ENCODE results near the gene SLITRK5. TPM values are rescaled to one million over a fixed set of nuclear protein-coding genes. Genes with fewer than 3 reads are reported as not detected.

Gene SLITRK5
- total and polyA plus RNA-seq, 5 donors from 2014 or later: 0.02 TPM; not detected in 4

GRCh38 chr13:87678372-87678752, 7.2 kb downstream of the SLITRK5 start:
- ATAC-seq (ENCODE audit: low read depth in 2 of 2) (no peak), DNase-seq (no peak)
- Histone ChIP-seq H3K9me3 (ENCODE audit: control insufficient read depth in 2 of 2, low read length in 2 of 2) (peaks cover 5 to 6% of the 10 kb centered on the region in 2 experiments), H3K36me3 (ENCODE audit: control insufficient read depth, insufficient read depth, low read length) (no peaks in the 10 kb centered on the region), H3K4me3 (ENCODE audit: low read depth, low read length) (no peak overlapping the region), H3K27ac (ENCODE audit: insufficient read depth, low read length, poor library complexity, severe bottlenecking) (no peak overlapping the region), H3K27me3 (ENCODE audit: control insufficient read depth, insufficient read depth, low read length) (peaks cover 10% of the 10 kb centered on the region), H3K4me1 (ENCODE audit: control insufficient read depth, insufficient read depth, low read length, poor library complexity, severe bottlenecking) (no peaks in the 10 kb centered on the region)
- H3K4me1 Mint-ChIP-seq: peaks cover 0 to 10% (median 0%) of the 10 kb centered on the region in 4 donors
- peaks cover 0 to 19% (median 0%) of the 10 kb centered on the region in 7 donors for H3K9me3 Mint-ChIP-seq
- H3K27me3 Mint-ChIP-seq: peaks cover 27% of the 10 kb centered on the region
- H3K36me3 Mint-ChIP-seq: no peaks in the 10 kb centered on the region
- no peak overlapping the region for H3K27ac Mint-ChIP-seq
- peak overlapping the region in 1 of 4 donors; percentile 55 for H3K4me3 Mint-ChIP-seq

- no peaks in the 10 kb centered on the region for H3K36me3 ChIP-seq (ENCODE audit: control insufficient read depth, insufficient read depth, low read length)
- Mint-ChIP-seq H3K4me3 (no peak overlapping the region), H3K9me3 (peaks cover 0 to 9% (median 0%) of the 10 kb centered on the region in 7 donors), H3K36me3 (no peaks in the 10 kb centered on the region), H3K27me3 (peaks cover 14% of the 10 kb centered on the region), H3K4me1 (peaks cover 0 to 2% (median 0%) of the 10 kb centered on the region in 4 donors), H3K27ac (no peak overlapping the region)
- peaks cover 3 to 5% of the 10 kb centered on the region in 2 experiments for H3K9me3 ChIP-seq (ENCODE audit: control insufficient read depth in 2 of 2, low read length in 2 of 2)
- H3K4me3 ChIP-seq (ENCODE audit: low read depth, low read length): no peak overlapping the region
- DNase-seq (no peak), ATAC-seq (ENCODE audit: low read depth in 2 of 2) (no peak)
- H3K27ac ChIP-seq (ENCODE audit: insufficient read depth, low read length, poor library complexity, severe bottlenecking): no peak overlapping the region
- peaks cover 6% of the 10 kb centered on the region for H3K27me3 ChIP-seq (ENCODE audit: control insufficient read depth, insufficient read depth, low read length)
- H3K4me1 ChIP-seq (ENCODE audit: control insufficient read depth, insufficient read depth, low read length, poor library complexity, severe bottlenecking): no peaks in the 10 kb centered on the region
These were observed 9.1 kb downstream of the SLITRK5 start for GRCh38 chr13:87680298-87680697.

GRCh38 chr13:87684850-87685742, 13.9 kb downstream of the SLITRK5 start:
- Mint-ChIP-seq H3K27me3 (no peaks in the 10 kb centered on the region), H3K4me3 (no peak overlapping the region), H3K36me3 (no peaks in the 10 kb centered on the region), H3K9me3 (peaks cover 0 to 3% (median 0%) of the 10 kb centered on the region in 7 donors), H3K4me1 (no peaks in the 10 kb centered on the region), H3K27ac (no peak overlapping the region)
- no peak for DNase-seq
- H3K4me1 ChIP-seq (ENCODE audit: control insufficient read depth, insufficient read depth, low read length, poor library complexity, severe bottlenecking): no peaks in the 10 kb centered on the region
- H3K36me3 ChIP-seq (ENCODE audit: control insufficient read depth, insufficient read depth, low read length): no peaks in the 10 kb centered on the region
- H3K27ac ChIP-seq (ENCODE audit: insufficient read depth, low read length, poor library complexity, severe bottlenecking): no peak overlapping the region
- no peaks in the 10 kb centered on the region for H3K9me3 ChIP-seq (ENCODE audit: control insufficient read depth in 2 of 2, low read length in 2 of 2)
- H3K27me3 ChIP-seq (ENCODE audit: control insufficient read depth, insufficient read depth, low read length): no peaks in the 10 kb centered on the region
- H3K4me3 ChIP-seq (ENCODE audit: low read depth, low read length): no peak overlapping the region
- no peak for ATAC-seq (ENCODE audit: low read depth in 2 of 2)

DNA sequence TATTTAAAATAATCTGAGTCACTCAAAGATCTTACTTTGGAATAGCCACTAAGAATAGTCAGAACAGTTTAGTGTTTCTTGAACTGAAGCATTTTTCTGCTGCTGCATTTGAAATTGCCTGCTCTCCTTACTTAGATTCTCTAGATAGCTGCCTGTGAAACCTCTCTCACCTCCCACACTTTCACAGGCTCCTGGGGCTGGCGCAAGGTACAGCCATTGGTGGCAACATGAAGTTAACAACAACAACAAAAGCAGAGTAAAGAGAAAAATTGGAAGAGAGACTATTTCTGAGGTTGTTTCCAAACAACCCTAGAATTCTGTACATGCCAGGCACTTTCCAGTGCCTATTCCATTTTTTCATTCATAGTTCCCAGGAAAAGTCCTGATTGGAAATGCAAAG, 25.3 kb downstream of the SLITRK5 start:
- Mint-ChIP-seq H3K4me3 (no peak overlapping the region), H3K9me3 (peaks cover 0 to 11% (median 1%) of the 10 kb centered on the region in 7 donors), H3K27ac (no peak overlapping the region), H3K36me3 (no peaks in the 10 kb centered on the region), H3K4me1 (no peaks in the 10 kb centered on the region), H3K27me3 (no peaks in the 10 kb centered on the region)
- DNase-seq: no peak
- peaks cover 0 to 6% of the 10 kb centered on the region in 2 experiments for H3K9me3 ChIP-seq (ENCODE audit: control insufficient read depth in 2 of 2, low read length in 2 of 2)
- H3K4me3 ChIP-seq (ENCODE audit: low read depth, low read length): no peak overlapping the region
- no peak for ATAC-seq (ENCODE audit: low read depth in 2 of 2)
- no peak overlapping the region for H3K27ac ChIP-seq (ENCODE audit: insufficient read depth, low read length, poor library complexity, severe bottlenecking)
- no peaks in the 10 kb centered on the region for H3K4me1 ChIP-seq (ENCODE audit: control insufficient read depth, insufficient read depth, low read length, poor library complexity, severe bottlenecking)
- no peaks in the 10 kb centered on the region for H3K27me3 ChIP-seq (ENCODE audit: control insufficient read depth, insufficient read depth, low read length)
- H3K36me3 ChIP-seq (ENCODE audit: control insufficient read depth, insufficient read depth, low read length): no peaks in the 10 kb centered on the region

GRCh38 chr13:87698268-87698667, 27.1 kb downstream of the SLITRK5 start:
- H3K36me3 ChIP-seq (ENCODE audit: control insufficient read depth, insufficient read depth, low read length): no peaks in the 10 kb centered on the region
- Mint-ChIP-seq H3K4me1 (no peaks in the 10 kb centered on the region), H3K9me3 (peaks cover 0 to 10% (median 1%) of the 10 kb centered on the region in 7 donors), H3K36me3 (no peaks in the 10 kb centered on the region), H3K27me3 (no peaks in the 10 kb centered on the region), H3K27ac (no peak overlapping the region), H3K4me3 (no peak overlapping the region)
- H3K4me1 ChIP-seq (ENCODE audit: control insufficient read depth, insufficient read depth, low read length, poor library complexity, severe bottlenecking): no peaks in the 10 kb centered on the region
- no peaks in the 10 kb centered on the region for H3K27me3 ChIP-seq (ENCODE audit: control insufficient read depth, insufficient read depth, low read length)
- H3K9me3 ChIP-seq (ENCODE audit: control insufficient read depth in 2 of 2, low read length in 2 of 2): peaks cover 0 to 6% of the 10 kb centered on the region in 2 experiments
- H3K4me3 ChIP-seq (ENCODE audit: low read depth, low read length): no peak overlapping the region
- no peak overlapping the region for H3K27ac ChIP-seq (ENCODE audit: insufficient read depth, low read length, poor library complexity, severe bottlenecking)
- DNase-seq: no peak
- no peak for ATAC-seq (ENCODE audit: low read depth in 2 of 2)

- no peak overlapping the region for H3K4me3 Mint-ChIP-seq
These were observed 38.8 kb downstream of the SLITRK5 start for GRCh38 chr13:87709947-87710346.

DNA sequence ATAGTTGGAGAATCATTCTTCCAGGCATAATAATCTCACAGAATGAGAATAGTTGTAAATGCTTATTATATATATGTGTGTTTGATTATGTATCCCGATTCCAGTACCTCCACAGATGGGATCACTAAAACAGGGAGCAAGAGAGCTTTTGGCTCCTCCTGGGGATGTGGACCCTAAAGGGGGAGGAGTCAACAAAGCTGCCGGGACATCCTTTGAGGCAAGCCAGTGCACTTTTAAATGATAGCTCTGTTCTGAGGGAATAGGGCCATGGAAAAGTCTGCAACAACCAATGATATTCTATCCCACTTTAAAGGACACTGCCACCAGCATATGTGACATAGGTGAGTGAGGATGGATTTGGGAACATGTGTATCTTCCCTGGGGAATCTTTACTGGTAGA, 40.8 kb downstream of the SLITRK5 start:
- ATAC-seq (ENCODE audit: low read depth in 2 of 2): no peak
- Histone ChIP-seq H3K4me3 (ENCODE audit: low read depth, low read length) (no peak overlapping the region), H3K9me3 (ENCODE audit: control insufficient read depth in 2 of 2, low read length in 2 of 2) (peaks cover 0 to 2% of the 10 kb centered on the region in 2 experiments), H3K4me1 (ENCODE audit: control insufficient read depth, insufficient read depth, low read length, poor library complexity, severe bottlenecking) (no peaks in the 10 kb centered on the region), H3K36me3 (ENCODE audit: control insufficient read depth, insufficient read depth, low read length) (no peaks in the 10 kb centered on the region), H3K27me3 (ENCODE audit: control insufficient read depth, insufficient read depth, low read length) (no peaks in the 10 kb centered on the region), H3K27ac (ENCODE audit: insufficient read depth, low read length, poor library complexity, severe bottlenecking) (no peak overlapping the region)
- no peak for DNase-seq
- no peak overlapping the region for H3K27ac Mint-ChIP-seq
- H3K4me3 Mint-ChIP-seq: no peak overlapping the region
- peaks cover 3 to 14% (median 5%) of the 10 kb centered on the region in 7 donors for H3K9me3 Mint-ChIP-seq
- H3K4me1 Mint-ChIP-seq: no peaks in the 10 kb centered on the region
- H3K27me3 Mint-ChIP-seq: no peaks in the 10 kb centered on the region
- H3K36me3 Mint-ChIP-seq: no peaks in the 10 kb centered on the region

More at GRCh38 chr13:87709947-87710346, 38.8 kb downstream of the SLITRK5 start:
- H3K4me1 ChIP-seq (ENCODE audit: control insufficient read depth, insufficient read depth, low read length, poor library complexity, severe bottlenecking): no peaks in the 10 kb centered on the region
- no peaks in the 10 kb centered on the region for H3K36me3 Mint-ChIP-seq
- H3K27me3 ChIP-seq (ENCODE audit: control insufficient read depth, insufficient read depth, low read length): no peaks in the 10 kb centered on the region
- peaks cover 5 to 15% (median 9%) of the 10 kb centered on the region in 7 donors for H3K9me3 Mint-ChIP-seq
- H3K27me3 Mint-ChIP-seq: no peaks in the 10 kb centered on the region
- no peak for ATAC-seq (ENCODE audit: low read depth in 2 of 2)
- peaks cover 0 to 2% of the 10 kb centered on the region in 2 experiments for H3K9me3 ChIP-seq (ENCODE audit: control insufficient read depth in 2 of 2, low read length in 2 of 2)
- no peak for DNase-seq
- no peak overlapping the region for H3K4me3 ChIP-seq (ENCODE audit: low read depth, low read length)
- H3K36me3 ChIP-seq (ENCODE audit: control insufficient read depth, insufficient read depth, low read length): no peaks in the 10 kb centered on the region
- no peaks in the 10 kb centered on the region for H3K4me1 Mint-ChIP-seq
- no peak overlapping the region for H3K27ac Mint-ChIP-seq
- H3K27ac ChIP-seq (ENCODE audit: insufficient read depth, low read length, poor library complexity, severe bottlenecking): no peak overlapping the region
